ENCODE results near the gene RBMS3. TPM values are rescaled to one million over a fixed set of nuclear protein-coding genes. Genes with fewer than 3 reads are reported as not detected.

The RBMS3 gene
- total and polyA plus RNA-seq, 2 of the 13 experiments (the other 11 are each of a cell fraction or from before 2014, with no cell fraction given): not detected

- no peak for TF ChIP-seq CREM (IDR thresholded peaks at IDR 0.05)
- no peak for TF ChIP-seq CREM (CRISPR knock-in tag; IDR thresholded peaks at IDR 0.05)
- no peak for TF ChIP-seq ZBTB4 (CRISPR knock-in tag; IDR thresholded peaks at IDR 0.05; ENCODE audit: borderline replicate concordance)
- TF ChIP-seq ZNF766 (CRISPR knock-in tag; IDR thresholded peaks at IDR 0.05; ENCODE audit: borderline replicate concordance): no peak
- TF ChIP-seq THAP9 (CRISPR knock-in tag; IDR thresholded peaks at IDR 0.05; ENCODE audit: borderline replicate concordance): no peak
- TF ChIP-seq ELF4 (CRISPR knock-in tag; IDR thresholded peaks at IDR 0.05; ENCODE audit: borderline replicate concordance): no peak
- TF ChIP-seq HDAC2 (CRISPR knock-in tag; IDR thresholded peaks at IDR 0.05): no peak
- TF ChIP-seq SRSF4 (IDR thresholded peaks at IDR 0.05; ENCODE audit: low read depth, low read length, poor library complexity, severe bottlenecking): no peak
- no peak for TF ChIP-seq TFE3 (CRISPR knock-in tag; IDR thresholded peaks at IDR 0.05)
- TF ChIP-seq ZNF510 (CRISPR knock-in tag; IDR thresholded peaks at IDR 0.05; ENCODE audit: low read depth): peak; percentile 64; the same call in 1 of the 2 replicates
- no peak for TF ChIP-seq PTBP1 (IDR thresholded peaks at IDR 0.05; ENCODE audit: low read depth, low read length, poor library complexity, severe bottlenecking)
Observed at GRCh38 chr3:30042274-30042859, 761.5 kb downstream of the RBMS3 start (continued).
